Kidney (tissue), 14 donors: ENCODE measurements around the gene PPP1R16B. TPM values are rescaled to one million over a fixed set of nuclear protein-coding genes. Genes with fewer than 3 reads are reported as not detected.

Source experiments
- DNase-seq, 5 donors: peaks; one replicate each; pipeline ENCODE4 v3.0.0-alpha.2; 2013 to 2020
- FAIRE-seq: peaks from 2 replicates; lab custom pipeline; 2012; peaks lifted over from hg19 to GRCh38; lab: Jason Lieb, UNC
- H3K27ac ChIP-seq, 2 donors: one replicate each; pipeline ENCODE4 v1.7.0; 2013; ENCODE audit warnings: low read depth in 2 of 2, low read length in 2 of 2, inconsistent platforms in 1 of 2
- H3K27me3 ChIP-seq: one replicate; pipeline ENCODE4 v1.7.1; 2013; ENCODE audit warnings: low read length, inconsistent platforms; ENCODE audit not compliant: control insufficient read depth, insufficient read depth
- H3K36me3 ChIP-seq, 3 donors: one replicate each; pipeline versions ENCODE4 v1.7.0 to v1.7.1; 2013; ENCODE audit warnings: low read length in 3 of 3, control low read depth in 1 of 3, inconsistent platforms in 1 of 3; ENCODE audit not compliant: insufficient read depth in 3 of 3, control insufficient read depth in 2 of 3
- H3K4me1 ChIP-seq, 3 donors: one replicate each; pipeline versions ENCODE4 v1.7.0 to v1.7.1; 2013; ENCODE audit warnings: low read length in 3 of 3, inconsistent platforms in 1 of 3, low read depth in 1 of 3; ENCODE audit not compliant: control insufficient read depth in 2 of 3, insufficient read depth in 2 of 3
- H3K4me3 ChIP-seq, 3 donors: one replicate each; pipeline versions ENCODE4 v1.7.0 to v1.8.1; 2013; ENCODE audit warnings: low read length in 3 of 3, control low read depth in 1 of 3, inconsistent platforms in 1 of 3
- H3K9ac ChIP-seq, 3 donors: one replicate each; pipeline versions ENCODE4 v1.7.0 to v1.7.1; 2013; ENCODE audit warnings: low read length in 3 of 3, control low read depth in 1 of 3, inconsistent platforms in 1 of 3
- H3K9me3 ChIP-seq, 3 donors: one replicate each; pipeline versions ENCODE4 v1.7.0 to v1.7.1; 2013; ENCODE audit warnings: low read length in 3 of 3, control low read depth in 1 of 3, inconsistent platforms in 1 of 3; ENCODE audit not compliant: control insufficient read depth in 2 of 3, insufficient read depth in 1 of 3
- intact Hi-C: fragments of 100-400 bp; cut with DNase I; formaldehyde crosslinking; loops from one replicate; pipeline ENCODE4 v1.11.1; 2022
- polyA plus RNA-seq: library from polyadenylated mRNA; stranded (reverse); fragments of 350-450 nt; fragmentation: Illumina TruSeq; extraction: RNeasy Lipid Tissue Mini Kit (QIAGEN cat#74804); gene quantifications from one replicate; pipeline ENCODE4 v1.2.3, GENCODE V29; 2014; ENCODE audit warnings: low read depth, low replicate concordance; ENCODE audit not compliant: insufficient read depth
- total RNA-seq: library from RNA; stranded (reverse); fragmentation: NEBNext Ultra II Directional; extraction: Animal tissue kit (Norgen Biotek cat#: 25700); gene quantifications from one replicate; pipeline ENCODE4 v1.2.1, GENCODE V29; 2021
- TF ChIP-seq, protein P1 (sequence below): IDR thresholded peaks from 3 replicates; pipeline ENCODE4 v1.5.1; 2012; ENCODE audit warnings: mild to moderate bottlenecking, moderate library complexity, borderline replicate concordance; ENCODE audit not compliant: insufficient read depth; ENCODE audit errors: extremely low read depth
- donor health status: control.
- donor health status: control.
- donor health status: control.
- donor health status: control.
- donor health status: control.
- donor health status: DM: yes; HTN: yes; CAD: no.
- donor health status: Normal renal cell carcinoma (clear cell type).

The PPP1R16B gene
- total and polyA plus RNA-seq, 2 donors from 2014 or later = 11.5 to 29.4 TPM

DNA sequence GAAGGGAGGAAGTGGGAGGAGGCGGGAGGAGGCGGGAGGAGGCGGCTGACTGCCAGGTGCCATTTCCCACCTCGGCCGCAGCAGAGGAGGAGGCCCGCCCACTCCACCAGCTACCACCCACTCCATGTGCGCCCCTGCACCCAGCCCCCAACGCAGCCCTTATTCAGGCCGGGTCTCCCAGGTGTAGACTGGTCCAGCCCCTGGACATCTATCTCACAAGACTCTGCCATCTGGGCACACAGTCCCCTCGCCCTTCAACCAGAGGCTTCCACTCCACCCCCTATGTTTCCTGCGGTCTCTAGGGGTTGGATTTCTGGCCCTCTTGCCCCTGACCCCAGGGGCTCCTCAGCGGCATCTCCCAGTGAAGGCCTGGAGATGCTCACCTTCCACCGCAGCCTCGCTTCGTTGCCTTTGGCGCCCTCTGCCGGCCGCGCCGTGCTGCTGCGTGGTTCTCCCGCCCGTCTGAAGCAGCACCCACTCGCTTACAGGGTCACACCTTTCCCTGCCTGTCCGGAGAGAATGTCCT is 88.1 kb downstream of the PPP1R16B start:
- H3K4me3 ChIP-seq = no peak overlapping the region
- intact Hi-C loops = no loop called here
- H3K36me3 ChIP-seq = peaks cover 0 to 4% (median 0%) of the 10 kb centered on the region in 3 donors
- no peaks in the 10 kb centered on the region for H3K27me3 ChIP-seq
- TF ChIP-seq, protein P1, sequence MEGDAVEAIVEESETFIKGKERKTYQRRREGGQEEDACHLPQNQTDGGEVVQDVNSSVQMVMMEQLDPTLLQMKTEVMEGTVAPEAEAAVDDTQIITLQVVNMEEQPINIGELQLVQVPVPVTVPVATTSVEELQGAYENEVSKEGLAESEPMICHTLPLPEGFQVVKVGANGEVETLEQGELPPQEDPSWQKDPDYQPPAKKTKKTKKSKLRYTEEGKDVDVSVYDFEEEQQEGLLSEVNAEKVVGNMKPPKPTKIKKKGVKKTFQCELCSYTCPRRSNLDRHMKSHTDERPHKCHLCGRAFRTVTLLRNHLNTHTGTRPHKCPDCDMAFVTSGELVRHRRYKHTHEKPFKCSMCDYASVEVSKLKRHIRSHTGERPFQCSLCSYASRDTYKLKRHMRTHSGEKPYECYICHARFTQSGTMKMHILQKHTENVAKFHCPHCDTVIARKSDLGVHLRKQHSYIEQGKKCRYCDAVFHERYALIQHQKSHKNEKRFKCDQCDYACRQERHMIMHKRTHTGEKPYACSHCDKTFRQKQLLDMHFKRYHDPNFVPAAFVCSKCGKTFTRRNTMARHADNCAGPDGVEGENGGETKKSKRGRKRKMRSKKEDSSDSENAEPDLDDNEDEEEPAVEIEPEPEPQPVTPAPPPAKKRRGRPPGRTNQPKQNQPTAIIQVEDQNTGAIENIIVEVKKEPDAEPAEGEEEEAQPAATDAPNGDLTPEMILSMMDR = peak; percentile 92
- no peak overlapping the region for H3K9ac ChIP-seq
- H3K27ac ChIP-seq = no peak overlapping the region
- H3K9me3 ChIP-seq = no peaks in the 10 kb centered on the region
- DNase-seq (peak; percentile 49 to 88 (median 74)), FAIRE-seq (no peak)
- H3K4me1 ChIP-seq = peaks cover 0 to 2% (median 0%) of the 10 kb centered on the region in 3 donors

DNA sequence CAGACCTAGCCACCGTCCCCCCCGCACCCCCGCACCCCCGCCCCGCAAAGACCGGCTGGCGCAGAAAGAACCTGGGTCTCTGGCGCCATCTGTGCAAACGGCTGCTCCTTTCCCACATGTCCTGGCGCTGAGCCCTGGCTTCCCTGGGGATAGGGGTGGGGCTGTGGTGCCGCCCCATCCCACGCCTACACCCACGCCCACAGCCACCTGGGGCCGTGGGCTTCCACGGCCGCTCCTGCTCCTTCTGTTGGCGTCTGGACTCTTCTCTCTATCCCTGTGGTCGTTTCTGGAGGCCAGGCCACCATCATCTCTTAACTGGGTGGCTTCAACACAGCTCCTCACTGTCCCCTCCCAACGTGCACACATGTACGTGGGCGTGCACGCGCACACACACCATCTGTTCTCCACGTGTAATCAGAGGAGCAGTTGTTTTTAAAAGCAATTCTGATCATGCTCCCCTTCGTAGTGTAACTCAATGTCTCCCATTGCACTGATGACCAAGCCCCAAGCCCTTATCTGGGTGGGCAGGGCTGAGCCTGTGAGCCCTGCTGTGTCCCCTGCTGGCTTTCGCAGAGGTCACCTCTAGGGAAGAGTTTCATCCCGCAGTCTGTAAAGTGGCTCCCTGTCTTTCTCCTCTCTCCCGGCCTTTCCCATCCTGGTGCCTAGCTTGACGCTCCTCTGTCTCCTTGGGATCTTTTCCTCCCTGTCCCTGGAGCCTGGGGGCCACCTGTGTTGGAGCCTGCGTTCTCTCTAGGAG is 88.8 kb downstream of the PPP1R16B start:
- H3K4me1 ChIP-seq = peaks cover 0 to 2% (median 0%) of the 10 kb centered on the region in 3 donors
- no peak for FAIRE-seq
- H3K9me3 ChIP-seq = no peaks in the 10 kb centered on the region
- H3K36me3 ChIP-seq = peaks cover 0 to 4% (median 0%) of the 10 kb centered on the region in 3 donors
- no peak for DNase-seq
- intact Hi-C loops = no loop called here
- H3K4me3 ChIP-seq = no peak overlapping the region
- H3K27me3 ChIP-seq = no peaks in the 10 kb centered on the region
- TF ChIP-seq, protein P1 = no peak
- H3K27ac ChIP-seq = no peak overlapping the region
- no peak overlapping the region for H3K9ac ChIP-seq

DNA sequence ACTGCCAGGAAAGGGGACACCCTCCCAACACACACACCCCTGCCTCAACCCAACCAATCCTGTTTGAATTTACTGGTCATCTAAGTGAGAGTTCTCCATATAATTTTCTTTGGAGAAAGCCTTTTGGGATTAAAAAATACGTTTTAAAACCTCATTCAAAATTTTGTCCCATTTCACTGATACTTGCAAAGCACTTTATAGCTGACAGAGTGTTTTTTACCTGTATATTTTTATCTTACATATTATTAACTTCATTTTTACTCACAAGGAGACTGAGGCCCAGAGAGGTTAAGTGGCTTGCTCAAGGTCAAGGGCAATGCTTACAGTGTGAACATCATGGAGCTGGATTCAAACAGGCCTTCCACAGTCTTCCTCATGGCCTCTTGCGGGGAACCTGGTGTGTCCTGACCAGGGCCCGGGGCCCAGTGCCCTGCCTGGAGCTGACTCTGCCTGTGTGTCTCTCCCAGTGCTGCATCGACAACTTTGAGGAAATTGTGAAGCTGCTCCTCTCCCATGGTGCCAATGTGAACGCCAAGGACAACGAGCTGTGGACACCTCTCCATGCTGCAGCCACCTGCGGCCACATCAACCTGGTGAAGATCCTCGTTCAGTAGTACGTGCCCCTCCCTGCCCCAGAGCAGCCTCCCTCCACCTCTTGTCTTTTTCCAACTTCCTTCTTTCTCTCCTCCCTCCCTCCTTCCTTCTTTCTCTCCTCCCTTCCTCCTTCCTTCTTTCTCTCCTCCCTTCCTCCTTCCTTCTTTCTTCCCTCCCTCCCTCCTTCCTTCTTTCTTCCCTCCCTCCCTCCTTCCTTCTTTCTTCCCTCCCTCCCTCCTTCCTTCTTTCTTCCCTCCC is 89.8 kb downstream of the PPP1R16B start:
- Histone ChIP-seq H3K4me1 (no peaks in the 10 kb centered on the region), H3K9me3 (no peaks in the 10 kb centered on the region), H3K4me3 (no peak overlapping the region), H3K36me3 (peaks cover 0 to 2% (median 0%) of the 10 kb centered on the region in 3 donors), H3K27me3 (no peaks in the 10 kb centered on the region), H3K27ac (no peak overlapping the region), H3K9ac (no peak overlapping the region)
- FAIRE-seq (no peak), DNase-seq (no peak)
- intact Hi-C loops = no loop called here
- TF ChIP-seq, protein P1 = no peak
